Gastroesophageal sphincter (tissue), 4 donors: ENCODE measurements around the gene TBC1D22B. TPM values are rescaled to one million over a fixed set of nuclear protein-coding genes. Genes with fewer than 3 reads are reported as not detected.
A peak's percentile ranks its signal among the peaks of the same experiment; 100 is the strongest.

Experiments
- ATAC-seq: fragments of 150-250 bp; one replicate; pipeline ENCODE4 v1.9.1; 2016; ENCODE audit warnings: mild to moderate bottlenecking, moderate library complexity
- H3K27ac ChIP-seq, 4 donors: fragments of 200-600 bp; sonication (generic) in 3 of 4; 1 replicate in 3 of 4; 2 replicates in 1 of 4; pipeline ENCODE4 v1.5.1; 2016 to 2019
- H3K27me3 ChIP-seq: fragments of 200-600 bp; sonication (generic); one replicate; pipeline ENCODE4 v1.5.1; 2019
- H3K36me3 ChIP-seq, 2 donors: fragments of 200-600 bp; sonication (generic); one replicate each; pipeline ENCODE4 v1.5.1; 2019; ENCODE audit warnings: control low read depth in 1 of 2
- H3K4me1 ChIP-seq, 3 donors: fragments of 200-600 bp; sonication (generic); 1 replicate in 2 of 3; 2 replicates in 1 of 3; pipeline ENCODE4 v1.5.1; 2016 to 2019; ENCODE audit warnings: control low read depth in 2 of 3
- H3K4me3 ChIP-seq, 2 donors: fragments of 200-600 bp; sonication (generic); one replicate each; pipeline ENCODE4 v1.5.1; 2019; ENCODE audit warnings: mild to moderate bottlenecking in 1 of 2, moderate library complexity in 1 of 2
- H3K9me3 ChIP-seq, 3 donors: fragments of 200-600 bp; sonication (generic); one replicate each; pipeline ENCODE4 v1.5.1; 2017 to 2019; ENCODE audit warnings: control low read depth in 2 of 3
- EP300 ChIP-seq: sonication (generic); formaldehyde crosslinking; IDR thresholded peaks from one replicate; pipeline ENCODE4 v1.6.1; 2017; ENCODE audit warnings: antibody characterized with exemption, mild to moderate bottlenecking
- POLR2A ChIP-seq, 2 donors: fragments of 450-650 bp; IDR thresholded peaks; one replicate each; pipeline ENCODE4 v1.6.1; 2017; ENCODE audit warnings: antibody characterized with exemption in 2 of 2, mild to moderate bottlenecking in 2 of 2, moderate library complexity in 1 of 2
- POLR2AphosphoS5 ChIP-seq: sonication (generic); formaldehyde crosslinking; IDR thresholded peaks from one replicate; pipeline ENCODE4 v1.6.1; 2017; ENCODE audit warnings: antibody characterized with exemption
- WGBS, 2 donors: methylation state at CpG; one replicate each; pipeline ENCODE4 v1.1.5; 2018; ENCODE audit warnings: low coverage in 1 of 2; 5-methylcytosine and 5-hydroxymethylcytosine counted together
- total RNA-seq, 4 donors: library from RNA; depleted of rRNA; stranded (reverse); fragments of >200 nt; gene quantifications; one replicate each; pipeline ENCODE4 v1.1.0, GENCODE V29; 2016
- TF ChIP-seq, protein P1 (sequence below), 4 experiments: fragments of 200-600 bp in 2 of 4; fragments of 450-650 bp in 2 of 4; sonication (generic) in 1 of 4; IDR thresholded peaks; one replicate each; pipeline ENCODE4 v1.5.1; 2017 to 2019; ENCODE audit warnings: antibody characterized with exemption in 4 of 4, mild to moderate bottlenecking in 2 of 4, moderate library complexity in 2 of 4

The TBC1D22B gene
- total RNA-seq, 4 donors from 2014 or later = 5.0 to 9.2 (median 8.3) TPM

GRCh38 chr6:37210313-37210968 is 47.1 kb upstream of the TBC1D22B start:
- Histone ChIP-seq H3K36me3 (no peaks in the 10 kb centered on the region), H3K9me3 (no peaks in the 10 kb centered on the region), H3K4me1 (no peaks in the 10 kb centered on the region), H3K4me3 (no peak overlapping the region), H3K27ac (no peak overlapping the region), H3K27me3 (no peaks in the 10 kb centered on the region)
- TF ChIP-seq, protein P1, sequence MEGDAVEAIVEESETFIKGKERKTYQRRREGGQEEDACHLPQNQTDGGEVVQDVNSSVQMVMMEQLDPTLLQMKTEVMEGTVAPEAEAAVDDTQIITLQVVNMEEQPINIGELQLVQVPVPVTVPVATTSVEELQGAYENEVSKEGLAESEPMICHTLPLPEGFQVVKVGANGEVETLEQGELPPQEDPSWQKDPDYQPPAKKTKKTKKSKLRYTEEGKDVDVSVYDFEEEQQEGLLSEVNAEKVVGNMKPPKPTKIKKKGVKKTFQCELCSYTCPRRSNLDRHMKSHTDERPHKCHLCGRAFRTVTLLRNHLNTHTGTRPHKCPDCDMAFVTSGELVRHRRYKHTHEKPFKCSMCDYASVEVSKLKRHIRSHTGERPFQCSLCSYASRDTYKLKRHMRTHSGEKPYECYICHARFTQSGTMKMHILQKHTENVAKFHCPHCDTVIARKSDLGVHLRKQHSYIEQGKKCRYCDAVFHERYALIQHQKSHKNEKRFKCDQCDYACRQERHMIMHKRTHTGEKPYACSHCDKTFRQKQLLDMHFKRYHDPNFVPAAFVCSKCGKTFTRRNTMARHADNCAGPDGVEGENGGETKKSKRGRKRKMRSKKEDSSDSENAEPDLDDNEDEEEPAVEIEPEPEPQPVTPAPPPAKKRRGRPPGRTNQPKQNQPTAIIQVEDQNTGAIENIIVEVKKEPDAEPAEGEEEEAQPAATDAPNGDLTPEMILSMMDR (IDR thresholded peaks at IDR 0.05) = peak; percentile 95 to 98 (median 96)
- TF ChIP-seq POLR2AphosphoS5 = peak; percentile 39
- TF ChIP-seq POLR2A (IDR thresholded peaks at IDR 0.05) = no peak
- 55 to 57% methylated on average over 6 to 7 of the region's 7 CpGs for WGBS, 2 donors
- peak; percentile 83 for ATAC-seq

DNA sequence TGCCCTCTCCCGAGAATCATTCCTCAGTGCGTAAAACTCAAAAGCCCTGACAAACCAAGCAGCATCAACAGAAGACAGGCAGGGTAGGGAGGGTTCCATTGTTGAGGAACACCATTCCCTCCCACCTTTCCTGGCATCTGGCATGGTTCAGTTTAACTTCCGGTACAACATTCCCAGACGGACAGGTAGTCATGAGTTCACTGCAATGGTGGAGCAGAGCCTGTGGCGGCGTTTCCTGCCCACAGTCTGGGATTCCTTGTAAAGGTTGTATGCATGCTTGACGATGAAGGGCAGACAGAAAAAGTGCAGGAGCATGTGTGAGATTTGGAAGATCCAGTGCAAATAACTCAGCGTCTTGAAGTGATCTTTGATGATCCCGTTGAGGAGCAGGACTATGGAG is 45.3 kb upstream of the TBC1D22B start:
- Histone ChIP-seq H3K36me3 (no peaks in the 10 kb centered on the region), H3K27me3 (no peaks in the 10 kb centered on the region), H3K9me3 (no peaks in the 10 kb centered on the region), H3K4me3 (no peak overlapping the region), H3K4me1 (no peaks in the 10 kb centered on the region), H3K27ac (no peak overlapping the region)
- ATAC-seq = no peak
- 85 to 87% methylated on average over 4 to 9 of the region's 9 CpGs for WGBS, 2 donors
- TF ChIP-seq, protein P1 (IDR thresholded peaks at IDR 0.05) = no peak
- TF ChIP-seq EP300 = no peak
- TF ChIP-seq POLR2A (IDR thresholded peaks at IDR 0.05) = no peak
- TF ChIP-seq POLR2AphosphoS5 = no peak

DNA sequence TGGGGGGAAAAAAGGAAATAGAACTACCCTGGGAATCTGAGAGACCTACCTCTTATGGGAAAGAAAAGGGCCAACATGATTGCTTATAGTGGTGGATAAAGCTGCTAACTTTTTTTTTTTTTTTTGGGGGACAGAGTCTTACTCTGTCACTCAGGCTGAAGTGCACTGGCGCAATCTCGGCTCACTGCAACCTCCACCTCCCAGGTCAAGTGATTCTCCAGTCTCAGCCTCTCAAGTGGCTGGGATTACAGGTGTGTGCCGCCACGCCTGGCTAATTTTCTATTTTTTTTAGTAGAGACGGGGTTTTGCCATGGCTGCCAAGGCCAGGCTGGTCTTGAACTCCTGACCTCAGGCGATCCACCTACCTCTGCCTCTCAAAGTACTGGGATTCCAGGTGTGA is 39.5 kb upstream of the TBC1D22B start:
- ATAC-seq = no peak
- Histone ChIP-seq H3K27ac (no peak overlapping the region), H3K27me3 (no peaks in the 10 kb centered on the region), H3K4me1 (peaks cover 0 to 17% (median 5%) of the 10 kb centered on the region in 3 donors), H3K36me3 (no peaks in the 10 kb centered on the region), H3K4me3 (no peak overlapping the region), H3K9me3 (no peaks in the 10 kb centered on the region)
- TF ChIP-seq POLR2AphosphoS5 = no peak
- no peak for TF ChIP-seq POLR2A (IDR thresholded peaks at IDR 0.05)
- TF ChIP-seq, protein P1 (IDR thresholded peaks at IDR 0.05) = no peak
- no peak for TF ChIP-seq EP300
- 96 to 100% methylated on average over 4 to 6 of the region's 6 CpGs for WGBS, 2 donors

GRCh38 chr6:37218511-37218910 is 39.1 kb upstream of the TBC1D22B start:
- H3K9me3 ChIP-seq = no peaks in the 10 kb centered on the region
- ATAC-seq = no peak
- H3K27me3 ChIP-seq = no peaks in the 10 kb centered on the region
- H3K27ac ChIP-seq = no peak overlapping the region
- H3K4me1 ChIP-seq = peaks cover 0 to 17% (median 5%) of the 10 kb centered on the region in 3 donors
- TF ChIP-seq, protein P1 (IDR thresholded peaks at IDR 0.05) = no peak
- TF ChIP-seq POLR2AphosphoS5 (no peak), EP300 (no peak), POLR2A (IDR thresholded peaks at IDR 0.05) (no peak)
- H3K36me3 ChIP-seq = no peaks in the 10 kb centered on the region
- 80 to 90% methylated on average over 5 to 8 of the region's 8 CpGs for WGBS, 2 donors
- no peak overlapping the region for H3K4me3 ChIP-seq

GRCh38 chr6:37221585-37222124 is 35.9 kb upstream of the TBC1D22B start:
- peaks cover 0 to 17% (median 5%) of the 10 kb centered on the region in 3 donors for H3K4me1 ChIP-seq
- TF ChIP-seq POLR2A (IDR thresholded peaks at IDR 0.05) (no peak), POLR2AphosphoS5 (no peak), EP300 (no peak)
- TF ChIP-seq, protein P1 (IDR thresholded peaks at IDR 0.05) = no peak
- no peaks in the 10 kb centered on the region for H3K9me3 ChIP-seq
- H3K27ac ChIP-seq = peak overlapping the region in 1 of 4 donors; percentile 61
- peak; percentile 5 for ATAC-seq
- peak overlapping the region in 1 of 2 donors; percentile 67 for H3K4me3 ChIP-seq
- H3K27me3 ChIP-seq = no peaks in the 10 kb centered on the region
- no peaks in the 10 kb centered on the region for H3K36me3 ChIP-seq
- 54 to 84% methylated on average over 3 to 5 of the region's 6 CpGs for WGBS, 2 donors
